ENCODE measurements around the gene ARHGEF9. TPM values are rescaled to one million over a fixed set of nuclear protein-coding genes. Genes with fewer than 3 reads are reported as not detected.
"Not testable (repeated sequence)": the region's sequence is repeated elsewhere in the genome, so short reads cannot be mapped to it uniquely, and the experiment has no call there.

Gene ARHGEF9
- total RNA-seq, 6 donors from 2014 or later, result 11.7 to 43.0 (median 17.9) TPM

- H3K4me1 ChIP-seq, result no peaks in the 10 kb centered on the region
- no peaks in the 10 kb centered on the region for H3K9me3 ChIP-seq
- H3K27ac ChIP-seq, result no peak overlapping the region
- no peak for TF ChIP-seq POLR2AphosphoS5 (IDR thresholded peaks at IDR 0.05)
- TF ChIP-seq CTCF (IDR thresholded peaks at IDR 0.05), result no peak
- no peak for TF ChIP-seq EP300 (IDR thresholded peaks at IDR 0.05)
- no peak for TF ChIP-seq POLR2A (IDR thresholded peaks at IDR 0.05)
- 52 to 58% methylated on average over 3 of the region's 3 CpGs for WGBS, 2 donors
- no peaks in the 10 kb centered on the region for H3K27me3 ChIP-seq
- no peak for ATAC-seq (ENCODE audit: low FRiP score in 2 of 2)
- H3K36me3 ChIP-seq, result no peaks in the 10 kb centered on the region
- H3K4me3 ChIP-seq, result no peak overlapping the region
- no peak for DNase-seq
These were observed 24.2 kb upstream of the ARHGEF9 start for GRCh38 chrX:63809173-63809572.

- DNase-seq; H3K4me1 ChIP-seq; H3K9me3 ChIP-seq; H3K36me3 ChIP-seq; H3K27me3 ChIP-seq; ATAC-seq (ENCODE audit: low FRiP score in 2 of 2); H3K4me3 ChIP-seq; H3K27ac ChIP-seq: not testable (repeated sequence)
- 79 to 94% methylated on average over 2 of the region's 2 CpGs for WGBS, 2 donors
These were observed 10.4 kb upstream of the ARHGEF9 start for GRCh38 chrX:63795406-63795805.

- Histone ChIP-seq H3K36me3 (no peaks in the 10 kb centered on the region), H3K4me3 (peak overlapping the region in 2 of 4 donors; percentile 40 to 42), H3K27me3 (no peaks in the 10 kb centered on the region), H3K4me1 (no peaks in the 10 kb centered on the region), H3K9me3 (no peaks in the 10 kb centered on the region), H3K27ac (no peak overlapping the region)
- 68 to 72% methylated on average over 4 of the region's 4 CpGs for WGBS, 2 donors
- TF ChIP-seq POLR2AphosphoS5 (IDR thresholded peaks at IDR 0.05) (no peak), EP300 (IDR thresholded peaks at IDR 0.05) (no peak), CTCF (IDR thresholded peaks at IDR 0.05) (no peak), POLR2A (IDR thresholded peaks at IDR 0.05) (no peak)
- no peak for DNase-seq
- ATAC-seq (ENCODE audit: low FRiP score in 2 of 2), result no peak
These were observed 660 bp upstream of the ARHGEF9 start for GRCh38 chrX:63785708-63786040.

GRCh38 chrX:63784346-63784901 lies 590 bp downstream of the ARHGEF9 start:
- no peaks in the 10 kb centered on the region for H3K27me3 ChIP-seq

GRCh38 chrX:63782515-63782914 lies 2.5 kb downstream of the ARHGEF9 start:
- Histone ChIP-seq H3K9me3 (peaks cover 0 to 23% (median 0%) of the 10 kb centered on the region in 4 donors), H3K4me1 (no peaks in the 10 kb centered on the region), H3K4me3 (no peak overlapping the region), H3K27ac (no peak overlapping the region), H3K27me3 (no peaks in the 10 kb centered on the region), H3K36me3 (no peaks in the 10 kb centered on the region)
- DNase-seq, result no peak
- no peak for ATAC-seq (ENCODE audit: low FRiP score in 2 of 2)
- WGBS, 2 donors, result 81 to 82% methylated on average over 6 of the region's 6 CpGs
- TF ChIP-seq EP300 (IDR thresholded peaks at IDR 0.05) (no peak), POLR2AphosphoS5 (IDR thresholded peaks at IDR 0.05) (no peak), CTCF (IDR thresholded peaks at IDR 0.05) (no peak), POLR2A (IDR thresholded peaks at IDR 0.05) (no peak)

More at GRCh38 chrX:63784346-63784901, 590 bp downstream of the ARHGEF9 start:
- no peak for TF ChIP-seq EP300 (IDR thresholded peaks at IDR 0.05)
- TF ChIP-seq POLR2A (IDR thresholded peaks at IDR 0.05), result no peak
- no peak for TF ChIP-seq POLR2AphosphoS5 (IDR thresholded peaks at IDR 0.05)
- no peak for TF ChIP-seq CTCF (IDR thresholded peaks at IDR 0.05)
- no peaks in the 10 kb centered on the region for H3K36me3 ChIP-seq
- H3K4me3 ChIP-seq, result peak overlapping the region in 3 of 4 donors; percentile 24 to 42 (median 40)
- peak in 1 of 2 donors; percentile 7 for ATAC-seq (ENCODE audit: low FRiP score in 2 of 2)
- WGBS, 2 donors, result 57% methylated on average over 4 of the region's 4 CpGs; no CpG with 5 or more reads in 1 of the 2 donors
- H3K4me1 ChIP-seq, result no peaks in the 10 kb centered on the region
- no peak overlapping the region for H3K27ac ChIP-seq
- H3K9me3 ChIP-seq, result peaks cover 0 to 5% (median 0%) of the 10 kb centered on the region in 4 donors
- DNase-seq, result no peak

Measured in upper lobe of left lung (tissue), 6 donors.